GM19351 (cell line): ENCODE measurements around the gene TMEM11.
A peak's percentile ranks its signal among the peaks of the same experiment; 100 is the strongest.
"Not testable (repeated sequence)": the region's sequence is repeated elsewhere in the genome, so short reads cannot be mapped to it uniquely, and the experiment has no call there.

Source experiments
- ATAC-seq: cut with Tn5 transposase; IDR thresholded peaks from one replicate; pipeline ENCODE4 v1.9.1; 2021; ENCODE audit warnings: mild to moderate bottlenecking, moderate library complexity; ENCODE audit not compliant: unreplicated experiment

Gene TMEM11

DNA sequence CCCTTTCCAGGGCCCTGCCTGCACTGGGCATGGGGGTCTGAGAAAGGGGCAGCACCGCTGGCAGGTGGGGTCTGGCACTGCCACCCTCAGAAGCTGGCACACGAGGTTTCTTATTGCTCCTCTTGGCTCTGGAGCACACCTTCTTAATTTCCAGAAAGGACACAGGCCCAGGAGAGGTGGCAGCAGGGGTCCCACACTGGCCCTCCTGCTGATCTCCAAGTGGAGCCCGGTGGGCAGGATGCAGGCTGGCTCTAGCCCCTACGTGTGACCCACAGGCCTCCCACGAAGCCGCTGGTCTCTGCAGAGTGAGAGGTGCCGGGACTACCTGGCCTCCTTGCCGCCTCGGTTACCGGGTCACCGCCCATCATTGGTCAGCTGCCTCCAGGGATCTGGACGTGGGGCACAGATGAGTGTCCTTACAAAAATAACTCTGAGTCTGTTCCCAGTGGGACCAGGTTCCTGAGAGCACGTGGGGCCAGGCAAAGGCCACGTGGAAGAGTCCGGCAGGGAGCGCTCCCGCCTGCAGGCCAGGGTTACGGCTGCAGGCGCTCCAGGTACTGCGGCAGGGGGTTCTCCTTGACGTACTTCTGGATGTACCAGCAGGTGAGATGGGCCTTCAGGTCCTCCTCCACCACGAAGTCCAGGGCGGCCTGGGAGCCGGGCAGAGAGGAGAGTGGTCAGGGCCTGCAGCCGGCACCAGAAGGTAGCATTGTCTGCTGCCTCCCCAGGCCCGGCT, 29.0 kb upstream of the TMEM11 start:
- no peak for ATAC-seq

- no peak for ATAC-seq
Measured at GRCh38 chr17:21242026-21242697, 28.2 kb upstream of the TMEM11 start.

GRCh38 chr17:21241564-21241963, 27.6 kb upstream of the TMEM11 start:
- ATAC-seq = no peak

- no peak for ATAC-seq
Measured at GRCh38 chr17:21240369-21241055, 26.6 kb upstream of the TMEM11 start.

DNA sequence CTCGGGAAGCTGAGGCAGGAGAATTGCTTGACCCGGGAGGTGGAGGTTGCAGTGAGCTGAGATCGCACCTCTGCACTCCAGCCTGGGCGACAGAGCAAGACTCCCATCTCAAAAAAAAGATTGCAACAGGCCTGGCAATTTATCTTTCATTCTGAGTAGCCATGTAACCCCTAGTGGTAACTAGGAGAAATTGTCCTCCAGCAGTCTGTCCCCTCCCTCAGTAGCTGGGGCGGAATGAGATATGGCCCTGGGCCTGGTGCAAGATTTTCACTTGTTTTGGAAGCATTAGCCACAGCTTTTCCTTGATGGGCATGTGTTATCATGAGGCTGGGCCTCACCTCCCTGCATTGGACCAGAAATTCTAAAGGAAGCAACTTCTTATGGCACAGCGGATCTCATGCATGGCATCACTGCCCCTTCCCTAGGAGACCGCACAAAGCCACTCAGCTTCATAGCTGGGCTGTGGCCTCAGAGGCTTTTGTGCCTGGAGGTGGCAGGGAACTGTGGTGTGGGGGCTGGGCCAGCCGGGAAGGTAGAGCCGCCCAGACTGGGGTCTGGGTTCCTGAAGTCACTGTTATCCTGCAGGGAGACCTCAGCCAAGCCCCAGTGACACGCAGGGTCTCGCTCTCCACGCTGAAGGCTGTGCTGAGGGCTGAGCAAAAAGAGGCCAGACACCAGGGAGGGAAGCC, 25.9 kb upstream of the TMEM11 start:
- no peak for ATAC-seq

- ATAC-seq = no peak
Measured at GRCh38 chr17:21235921-21236320, 22.0 kb upstream of the TMEM11 start.

GRCh38 chr17:21233581-21234347, 19.8 kb upstream of the TMEM11 start:
- no peak for ATAC-seq

- no peak for ATAC-seq
Measured at GRCh38 chr17:21232033-21232749, 18.2 kb upstream of the TMEM11 start.

GRCh38 chr17:21231533-21231932, 17.6 kb upstream of the TMEM11 start:
- no peak for ATAC-seq

DNA sequence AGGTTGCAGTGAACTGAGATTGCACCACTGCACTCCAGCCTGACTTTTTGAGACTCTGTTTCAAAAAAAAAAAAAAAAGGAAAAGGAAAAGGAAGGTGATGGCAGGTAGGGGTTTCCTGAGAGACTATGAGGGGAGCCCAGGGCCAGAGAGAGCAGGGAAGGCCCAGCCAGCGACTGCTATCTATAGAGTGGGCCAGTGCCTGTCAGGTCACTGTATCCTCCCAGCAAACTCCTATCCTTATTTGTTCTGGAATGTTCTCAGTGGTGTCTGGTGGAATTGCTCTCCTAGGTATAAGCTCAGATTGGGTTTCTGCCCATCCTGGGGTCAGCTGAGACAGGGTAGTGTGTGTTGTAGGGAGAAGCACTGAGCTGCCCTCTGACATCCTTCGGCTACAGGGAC, 14.9 kb upstream of the TMEM11 start:
- no peak for ATAC-seq

DNA sequence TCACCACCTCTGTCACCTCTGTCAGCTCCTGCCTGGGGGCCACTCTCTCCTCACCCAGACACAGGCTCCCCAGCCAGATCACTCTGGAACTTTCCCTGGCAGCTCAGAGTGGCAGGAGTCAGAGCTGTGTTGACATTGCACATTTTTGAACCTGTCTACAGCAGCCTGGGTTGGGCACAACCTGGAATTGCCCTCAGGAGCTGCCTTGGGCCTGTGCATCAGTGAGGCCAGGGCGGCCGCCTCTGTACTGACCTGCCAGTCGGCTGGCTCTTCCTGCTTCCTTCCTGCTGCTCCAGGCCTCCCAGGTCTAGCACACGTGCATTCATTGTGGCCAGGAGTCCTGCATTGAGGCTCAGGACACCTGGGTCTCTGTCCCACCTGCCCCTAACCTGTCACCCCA, 14.2 kb upstream of the TMEM11 start:
- no peak for ATAC-seq

DNA sequence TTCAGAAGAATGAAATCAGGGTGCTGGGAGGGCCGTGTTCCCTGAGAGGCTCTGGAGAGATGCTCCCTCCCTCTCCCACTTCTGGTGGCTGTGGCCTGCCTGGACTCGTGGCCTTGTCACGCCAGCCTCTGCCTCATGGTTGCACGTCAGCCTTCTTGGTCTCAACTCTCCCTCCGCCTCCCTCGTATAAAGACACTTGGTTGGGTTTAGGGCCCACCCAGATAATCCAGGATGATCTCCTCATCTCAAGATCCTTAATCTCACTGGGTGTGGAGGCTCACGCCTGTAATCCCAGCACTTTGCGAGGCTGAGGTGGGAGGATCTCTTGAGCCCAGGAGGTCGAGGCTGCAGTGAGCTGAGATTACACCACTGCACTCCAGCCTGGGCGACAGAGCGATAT, 13.3 kb upstream of the TMEM11 start:
- ATAC-seq = not testable (repeated sequence)

DNA sequence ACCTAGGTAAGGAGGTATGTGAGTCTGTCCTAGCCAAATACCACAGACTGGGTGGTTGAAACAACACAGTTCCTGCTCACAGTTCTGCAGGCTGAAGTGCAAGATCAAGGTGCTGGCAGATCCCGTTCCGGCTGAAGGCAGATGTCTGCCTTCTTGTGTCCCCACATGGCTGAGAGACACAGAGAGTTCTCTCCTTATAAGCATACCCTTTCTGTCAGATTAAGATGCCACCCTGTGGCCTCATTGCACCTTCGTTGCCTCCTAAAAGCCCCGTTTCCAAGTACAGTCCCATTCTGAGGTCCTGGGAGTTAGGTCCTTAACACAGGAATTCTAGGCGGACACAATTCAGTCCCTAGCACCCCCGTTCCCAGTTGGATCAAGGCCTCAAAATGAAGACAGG, 9.1 kb upstream of the TMEM11 start:
- ATAC-seq = no peak

DNA sequence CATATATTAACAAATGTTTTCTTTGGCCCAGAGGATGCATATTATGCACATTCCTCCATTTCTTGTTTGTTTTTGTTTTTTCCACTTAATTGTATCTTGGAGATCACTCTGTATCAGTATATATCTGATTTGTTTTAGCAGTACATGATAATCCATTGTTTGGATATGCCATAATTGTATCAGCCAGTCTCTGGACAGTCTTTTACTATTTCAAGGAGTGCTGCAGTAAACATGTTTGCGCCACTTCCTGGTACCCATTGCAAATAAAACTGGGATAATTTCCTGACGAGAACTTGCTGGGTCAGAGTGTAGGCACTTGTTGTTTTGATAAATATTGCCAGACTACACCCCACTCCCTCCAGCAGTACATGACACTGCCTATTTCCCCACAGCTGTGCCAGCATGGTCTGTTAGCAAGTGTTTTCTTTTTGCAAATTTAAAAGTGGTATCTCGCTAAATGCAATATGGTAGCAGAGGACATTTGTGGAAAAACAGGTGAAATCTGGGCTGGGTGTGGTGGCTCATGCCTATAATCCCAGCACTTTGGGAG, 4.9 kb upstream of the TMEM11 start:
- no peak for ATAC-seq

DNA sequence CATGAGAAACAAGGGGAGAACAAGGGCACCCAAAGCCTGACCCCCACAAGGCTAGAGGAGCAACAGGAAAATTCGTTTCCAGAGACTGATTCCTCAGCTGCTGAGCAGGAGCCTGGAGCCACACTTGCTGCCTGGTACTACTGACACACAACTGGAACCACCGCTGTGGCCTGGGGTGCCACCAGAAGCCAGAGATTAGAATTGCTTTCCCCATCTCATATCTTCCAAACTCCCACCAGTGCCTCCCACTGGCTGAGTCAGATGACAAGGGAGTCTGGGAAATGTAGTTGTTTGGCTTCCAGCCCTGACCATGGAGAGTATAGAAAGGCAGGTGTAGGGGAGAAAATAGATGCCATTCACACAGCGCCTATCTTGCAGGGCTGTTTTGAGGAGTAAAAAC, 4.1 kb upstream of the TMEM11 start:
- no peak for ATAC-seq

DNA sequence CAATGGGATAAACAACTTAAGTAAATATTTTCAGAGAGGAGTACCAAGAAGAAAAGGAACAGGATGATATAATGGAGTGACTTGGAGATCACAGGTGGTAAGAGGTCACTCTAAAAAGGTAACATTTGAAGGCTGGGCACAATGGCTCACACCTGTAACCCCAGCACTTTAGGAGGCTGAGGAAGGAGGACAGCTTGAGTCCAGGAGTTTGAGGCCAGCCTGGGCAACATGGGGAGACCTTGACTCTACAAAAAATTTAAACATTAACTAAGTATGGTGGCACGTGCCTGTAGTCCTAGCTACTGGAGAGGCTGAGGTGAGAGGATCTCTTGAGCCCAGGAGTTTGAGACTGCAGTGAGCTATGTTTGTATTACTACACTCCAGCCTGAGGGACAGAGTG, 3.4 kb upstream of the TMEM11 start:
- ATAC-seq = no peak

- ATAC-seq = no peak
Measured at GRCh38 chr17:21215935-21216334, 2.0 kb upstream of the TMEM11 start.

GRCh38 chr17:21214777-21215541, 998 bp upstream of the TMEM11 start:
- peak; percentile 17 for ATAC-seq

- ATAC-seq = peak; percentile 8
Measured at GRCh38 chr17:21213638-21214014, 335 bp downstream of the TMEM11 start.
